Stimulated activated CD8-positive, alpha-beta memory T cell treated with anti-CD3 and anti-CD28 coated beads, Interleukin-4, amount 100 ng/mL, for 1 hour (primary cell): ENCODE data around the gene OR1C1.
"Not testable (repeated sequence)": the region's sequence is repeated elsewhere in the genome, so short reads cannot be mapped to it uniquely, and the experiment has no call there.

Experiments
- DNase-seq, 2 donors: peaks; one replicate each; pipeline ENCODE4 v3.0.0-alpha.2; 2020; ENCODE audit warnings: low read depth in 2 of 2, low spot score in 1 of 2

OR1C1 gene, protein sequence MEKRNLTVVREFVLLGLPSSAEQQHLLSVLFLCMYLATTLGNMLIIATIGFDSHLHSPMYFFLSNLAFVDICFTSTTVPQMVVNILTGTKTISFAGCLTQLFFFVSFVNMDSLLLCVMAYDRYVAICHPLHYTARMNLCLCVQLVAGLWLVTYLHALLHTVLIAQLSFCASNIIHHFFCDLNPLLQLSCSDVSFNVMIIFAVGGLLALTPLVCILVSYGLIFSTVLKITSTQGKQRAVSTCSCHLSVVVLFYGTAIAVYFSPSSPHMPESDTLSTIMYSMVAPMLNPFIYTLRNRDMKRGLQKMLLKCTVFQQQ

DNA sequence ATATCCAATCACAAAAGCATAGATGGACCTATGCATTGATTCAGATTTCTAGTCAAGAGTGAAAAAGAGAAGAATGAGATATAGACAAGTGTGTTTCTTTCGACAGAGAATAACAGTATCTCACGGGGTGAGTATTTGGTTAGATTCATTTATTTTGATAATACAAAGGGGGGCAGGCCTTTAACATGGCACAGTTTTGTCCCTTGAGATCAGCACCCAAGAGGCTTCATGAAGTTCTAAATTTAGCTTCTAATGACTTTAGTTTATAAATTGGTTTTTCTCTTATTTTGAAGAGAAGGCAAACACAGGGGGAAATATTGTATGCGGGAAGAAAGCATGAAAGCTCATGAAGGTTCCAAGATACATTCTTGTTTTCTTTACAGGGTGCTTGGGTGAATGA lies at the start of gene OR1C1:
Gene OR1C1, minus strand, starts transcription at position 101 of the 400 bp plus-strand sequence. CDS start 2,150 bp downstream, outside the sequence.
- no peak for DNase-seq

DNA sequence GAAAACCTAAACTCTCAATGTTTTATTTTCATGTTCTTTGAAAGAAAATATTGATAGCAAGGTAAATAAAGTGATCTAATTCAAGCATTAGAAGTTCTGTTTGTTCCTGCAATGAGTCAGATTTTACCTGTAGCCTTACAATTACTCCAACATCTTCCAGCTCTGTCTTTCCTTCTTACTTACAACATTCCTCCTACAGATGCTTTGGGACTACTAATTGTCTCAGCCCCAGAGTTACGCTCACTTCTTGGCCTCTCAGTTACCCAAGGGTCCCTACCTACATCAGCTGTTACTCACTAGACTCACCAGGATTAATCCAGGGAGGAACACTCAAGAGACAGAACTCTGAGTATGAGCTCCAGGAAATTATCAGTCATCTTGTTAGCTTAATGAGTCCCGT lies 37.2 kb upstream of the OR1C1 start:
- no peak for DNase-seq

DNA sequence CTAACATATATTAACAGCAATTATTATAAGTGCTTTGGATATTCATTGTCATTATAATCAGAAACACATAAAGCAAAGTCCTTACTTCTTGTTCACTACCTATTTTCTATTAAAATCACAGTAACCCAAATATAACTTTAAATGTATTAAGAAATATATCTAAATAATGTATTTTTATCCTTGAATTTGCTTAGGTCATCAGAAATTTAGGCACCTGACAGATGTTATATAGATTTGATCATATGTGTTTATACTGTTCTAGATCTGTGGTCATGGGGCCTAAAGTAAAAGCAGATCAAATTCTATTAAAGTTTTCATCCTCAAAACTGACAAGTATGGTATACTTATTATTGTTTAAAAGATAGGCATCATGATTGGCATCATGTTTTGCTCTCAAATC lies 9.2 kb upstream of the OR1C1 start:
- DNase-seq: no peak

DNA sequence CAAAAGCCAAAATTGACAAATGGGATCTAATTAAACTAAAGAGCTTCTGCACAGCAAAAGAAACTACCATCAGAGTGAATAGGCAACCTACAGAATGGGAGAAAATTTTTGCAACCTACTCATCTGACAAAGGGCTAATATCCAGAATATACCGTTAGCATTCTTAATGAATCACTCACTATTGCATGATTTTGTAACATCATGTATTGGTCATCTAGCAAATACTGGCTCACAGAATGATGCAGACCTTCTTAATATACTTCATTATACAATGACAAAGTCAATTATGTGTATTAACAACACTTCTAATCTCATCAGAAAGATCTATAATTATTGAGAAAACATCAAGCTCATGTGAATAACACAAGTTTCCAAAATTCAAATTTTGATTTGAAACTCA lies 6.0 kb downstream of the OR1C1 start:
- not testable (repeated sequence) for DNase-seq

DNA sequence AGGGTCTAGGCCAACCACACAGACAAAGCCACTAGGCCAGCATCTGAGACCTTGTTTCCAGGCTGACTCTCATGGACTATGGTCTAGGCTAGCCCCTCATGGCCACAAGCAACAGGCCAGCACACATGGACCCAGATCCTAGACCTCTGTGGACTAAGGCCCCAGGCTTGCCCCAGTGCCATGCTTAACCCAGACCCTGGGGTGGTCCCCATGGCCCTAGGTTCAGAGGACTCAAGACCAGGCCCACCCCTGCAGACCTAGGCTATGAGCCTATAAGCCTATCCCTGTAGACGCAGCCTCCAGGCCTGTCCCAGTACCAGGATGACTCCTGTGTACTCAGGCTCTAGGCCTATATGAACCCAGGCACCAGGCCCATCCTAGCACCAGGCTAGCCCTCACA lies 10.5 kb downstream of the OR1C1 start:
- DNase-seq: no peak

DNA sequence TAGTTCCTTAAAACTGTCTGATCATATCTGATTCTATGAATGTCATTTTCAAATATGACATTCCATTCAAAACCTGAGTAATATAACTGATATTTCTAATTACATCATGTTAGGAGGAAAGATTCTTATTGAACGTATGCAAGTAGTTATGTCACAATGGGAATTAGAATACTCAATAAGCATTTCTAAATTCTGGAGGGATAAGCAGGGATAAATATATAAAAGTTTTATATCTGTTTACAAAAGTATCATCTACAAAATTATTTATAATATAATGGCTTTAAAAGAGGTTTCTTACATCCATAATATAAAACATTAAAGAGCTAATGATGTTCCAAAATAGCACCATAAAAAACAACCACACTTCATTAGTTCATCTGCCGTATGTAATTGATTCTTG lies 12.3 kb downstream of the OR1C1 start, which contains the start of gene OR14A2:
Gene OR14A2, minus strand, starts transcription at position 101 of the 400 bp plus-strand sequence.
- no peak for DNase-seq

DNA sequence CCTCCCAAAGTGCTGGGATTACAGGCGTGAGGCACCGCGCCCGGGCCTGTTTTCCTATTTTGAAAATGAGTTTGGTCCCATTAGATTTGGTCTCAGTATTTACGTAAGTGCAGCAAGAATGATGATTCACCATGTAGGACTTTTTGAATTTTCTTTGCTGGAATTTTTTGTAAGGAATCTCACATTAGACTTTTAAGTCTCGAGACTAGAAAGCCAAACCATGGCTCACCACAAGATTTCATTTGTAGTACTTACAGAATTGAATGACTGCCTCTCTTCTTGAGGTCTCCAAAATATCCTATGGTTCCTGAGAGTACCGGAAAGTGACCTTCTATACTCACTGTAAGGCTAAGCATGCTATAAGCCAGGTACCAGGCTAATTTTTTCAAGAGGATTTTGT lies 12.7 kb downstream of the OR1C1 start:
- DNase-seq: no peak

DNA sequence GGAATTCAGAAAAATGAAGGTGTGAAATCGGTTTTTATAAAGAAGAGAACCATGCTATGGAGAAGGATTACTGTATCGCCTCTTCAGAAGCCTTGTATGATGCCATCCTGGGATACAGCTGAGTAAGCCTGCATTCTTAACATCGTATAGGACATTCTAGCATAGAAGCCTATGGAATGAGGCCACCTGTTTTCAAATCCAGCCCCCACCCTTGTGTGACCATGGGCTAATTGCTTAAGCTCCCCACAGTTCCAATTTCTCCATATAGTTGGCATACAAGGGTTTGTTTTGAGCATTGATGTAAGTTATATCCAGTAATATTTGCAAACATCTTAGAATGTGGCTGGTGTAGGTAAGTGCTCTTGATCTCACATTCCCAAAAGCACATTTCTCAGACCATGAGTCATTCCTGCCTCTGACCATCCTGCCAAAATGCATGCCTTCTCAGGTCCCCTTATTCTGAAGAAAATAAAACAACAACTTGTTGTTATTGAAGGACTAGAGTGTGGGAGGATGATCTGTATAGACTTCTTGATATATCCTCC lies 13.9 kb downstream of the OR1C1 start:
- DNase-seq: no peak

DNA sequence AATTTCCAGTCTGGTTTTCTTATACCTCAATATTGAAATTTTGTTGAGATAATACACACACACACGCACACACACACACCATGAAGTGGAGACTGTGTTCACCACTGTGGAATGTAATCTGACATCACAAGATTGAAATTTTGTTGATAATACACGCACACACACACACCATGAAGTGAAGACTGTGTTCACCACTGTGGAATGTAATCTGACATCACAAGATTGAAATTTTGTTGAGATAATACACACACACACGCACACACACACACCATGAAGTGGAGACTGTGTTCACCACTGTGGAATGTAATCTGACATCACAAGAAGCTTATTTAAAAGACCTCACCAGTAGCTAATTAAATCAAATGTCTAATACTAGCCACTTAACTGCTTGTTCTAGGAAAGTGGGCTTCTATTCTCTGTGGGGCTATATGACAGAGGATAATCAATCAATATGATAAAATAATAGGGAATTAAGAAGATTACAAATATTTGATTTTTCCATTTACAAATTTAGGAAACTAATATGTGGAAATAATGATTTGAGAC lies 18.1 kb downstream of the OR1C1 start:
- not testable (repeated sequence) for DNase-seq

DNA sequence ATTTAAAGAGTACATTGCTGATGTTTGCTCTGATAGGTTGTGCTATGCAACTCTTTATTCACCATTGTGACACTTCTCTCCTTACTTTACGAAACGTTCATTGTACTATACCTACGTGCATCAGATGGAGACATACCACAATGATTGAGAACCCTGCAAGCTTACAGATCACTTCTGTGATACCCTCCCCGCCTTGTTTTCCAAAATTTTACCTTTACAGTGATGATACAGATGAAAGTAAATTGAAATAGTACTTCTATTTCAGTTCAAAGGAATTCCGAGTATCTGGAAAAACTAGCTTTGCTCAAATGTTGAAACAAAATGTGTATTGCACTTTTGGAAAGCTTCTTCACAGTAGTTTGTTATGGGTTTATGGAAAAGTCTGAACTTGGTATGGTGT lies 18.6 kb downstream of the OR1C1 start:
- no peak for DNase-seq

DNA sequence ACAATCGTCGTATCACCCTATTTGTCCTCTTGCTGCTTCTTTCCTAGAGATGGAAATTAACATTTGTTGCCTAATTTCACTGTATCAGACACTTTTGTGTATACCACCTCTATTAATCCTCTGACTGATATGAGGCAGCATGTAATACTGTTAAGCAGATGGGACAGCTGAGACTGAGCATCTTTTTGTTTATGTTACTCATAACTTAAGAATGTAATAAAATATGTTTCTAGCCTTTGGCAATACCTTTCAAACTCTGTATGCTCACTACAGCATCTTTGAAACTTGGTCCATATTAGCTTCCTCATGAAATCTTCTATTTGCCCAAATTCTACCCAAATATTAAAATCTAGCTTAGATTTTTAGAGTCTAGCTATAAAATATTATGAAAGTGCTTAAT lies 19.6 kb downstream of the OR1C1 start:
- no peak for DNase-seq

DNA sequence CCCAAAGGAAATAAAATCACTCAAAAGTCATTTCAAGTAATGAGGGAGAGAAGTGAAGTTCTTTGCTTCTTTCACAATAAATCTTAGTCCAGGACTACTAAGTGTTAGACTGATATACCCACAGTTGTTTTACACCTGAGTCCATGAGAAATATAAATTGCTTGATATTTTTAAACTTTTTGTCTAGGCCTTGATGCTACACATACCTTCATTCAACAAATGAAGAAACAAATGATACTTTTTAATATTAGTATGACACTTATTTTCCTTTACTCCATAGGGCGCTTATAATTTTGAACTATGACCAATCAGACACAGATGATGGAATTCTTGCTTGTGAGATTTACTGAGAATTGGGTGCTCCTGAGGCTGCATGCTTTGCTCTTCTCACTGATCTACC lies 22.0 kb downstream of the OR1C1 start, which contains the start of gene OR14K1:
Gene OR14K1, plus strand, starts transcription at position 301 of the 400 bp plus-strand sequence. Its CDS starts 0 bp downstream, at position 301.
- no peak for DNase-seq

DNA sequence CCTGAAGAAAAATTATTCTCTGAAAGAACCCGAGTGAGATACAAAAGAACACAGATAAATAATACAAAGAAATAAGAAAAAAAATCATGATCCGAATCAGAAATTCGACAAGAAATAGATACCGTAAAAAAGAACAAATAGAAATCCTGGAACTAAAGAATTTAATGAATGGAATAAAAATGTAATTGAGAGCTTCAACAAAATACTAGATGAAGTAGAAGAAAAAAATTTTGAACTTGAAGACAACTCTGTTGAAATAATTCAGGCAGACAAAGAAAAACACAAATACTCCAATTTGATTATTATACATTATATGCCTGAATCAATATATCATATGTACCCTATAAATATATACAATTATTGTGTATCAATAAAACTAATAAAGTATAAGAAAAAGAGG lies 39.1 kb downstream of the OR1C1 start:
- DNase-seq: no peak

DNA sequence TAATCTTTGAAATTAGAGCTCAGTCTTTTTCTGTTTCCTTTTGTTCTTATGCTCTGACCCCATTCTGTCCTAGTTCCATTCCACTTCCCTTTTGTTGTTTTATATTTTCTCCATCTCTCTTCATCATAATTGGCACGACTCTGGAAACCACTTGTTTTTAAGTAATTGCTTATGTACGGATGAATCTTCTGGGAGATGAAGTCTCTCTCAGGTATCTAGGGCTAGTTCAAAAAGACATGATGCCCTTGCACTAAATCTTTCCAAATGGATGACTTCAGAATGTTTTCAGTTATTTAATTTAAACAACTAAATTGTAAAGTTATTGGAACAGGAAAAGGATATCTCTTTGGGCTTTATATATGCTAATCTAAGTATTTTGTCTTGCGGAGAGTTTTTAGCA lies 43.8 kb downstream of the OR1C1 start, which contains the start of gene OR6F1:
Gene OR6F1, minus strand, starts transcription at position 101 of the 400 bp plus-strand sequence. CDS start 3,891 bp downstream, outside the sequence.
- DNase-seq: no peak

DNA sequence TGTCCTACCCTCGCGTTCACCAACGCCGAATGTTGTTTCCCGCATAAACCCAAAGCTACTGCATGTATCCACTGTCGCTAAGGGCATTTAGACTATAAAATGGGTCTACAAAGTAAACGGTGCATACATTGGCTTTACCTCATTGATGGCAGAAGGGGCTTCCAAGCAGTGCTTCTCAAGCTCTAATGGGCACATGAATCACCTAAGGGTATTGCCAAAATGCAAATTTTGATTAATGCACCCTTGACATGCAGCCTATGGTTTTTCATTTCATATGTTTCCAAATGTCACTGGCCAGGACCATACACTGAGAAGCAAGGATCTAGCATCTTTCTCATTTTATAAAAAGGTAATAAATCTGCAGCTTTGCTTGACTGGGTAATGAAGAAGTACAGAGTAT lies 46.6 kb downstream of the OR1C1 start:
- DNase-seq: no peak

DNA sequence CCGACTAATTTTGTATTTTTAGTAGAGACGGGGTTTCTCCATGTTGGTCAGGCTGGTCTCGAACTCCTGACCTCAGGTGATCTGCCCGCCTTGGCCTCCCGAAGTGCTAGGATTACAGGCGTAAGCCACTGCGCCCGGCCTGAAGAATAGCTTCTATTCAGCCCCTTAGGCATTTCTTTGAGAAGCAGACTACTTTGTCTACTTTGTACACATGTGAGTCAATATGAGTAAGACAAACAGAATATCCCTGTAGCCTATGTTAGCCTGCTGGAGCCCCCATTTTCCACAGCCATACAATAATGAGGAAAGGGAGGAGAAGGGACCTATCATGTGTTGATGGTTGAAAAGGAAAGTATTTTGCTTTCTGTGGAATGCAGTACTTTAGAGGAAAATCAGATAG lies 49.7 kb downstream of the OR1C1 start:
- DNase-seq: not testable (repeated sequence)
